HG02870 (cell line): ENCODE data around the gene WDR4.
"Not testable (repeated sequence)": the region's sequence is repeated elsewhere in the genome, so short reads cannot be mapped to it uniquely, and the experiment has no call there.

Experiments used
- ATAC-seq: cut with Tn5 transposase; IDR thresholded peaks from one replicate; pipeline ENCODE4 v1.9.1; 2021; ENCODE audit warnings: mild to moderate bottlenecking, moderate library complexity; ENCODE audit not compliant: unreplicated experiment

WDR4 gene

GRCh38 chr21:42819861-42820615 lies 59.3 kb downstream of the WDR4 start:
- ATAC-seq = no peak

GRCh38 chr21:42818328-42818749 lies 61.0 kb downstream of the WDR4 start:
- ATAC-seq = no peak

- ATAC-seq = no peak
Measured at GRCh38 chr21:42815217-42815616, 64.1 kb downstream of the WDR4 start.

- not testable (repeated sequence) for ATAC-seq
Measured at GRCh38 chr21:42812528-42813241, 66.7 kb downstream of the WDR4 start.

GRCh38 chr21:42811960-42812359 lies 67.4 kb downstream of the WDR4 start:
- no peak for ATAC-seq

- ATAC-seq = no peak
Measured at GRCh38 chr21:42809577-42810475, 69.5 kb downstream of the WDR4 start.

- no peak for ATAC-seq
Measured at GRCh38 chr21:42809171-42809570, 70.2 kb downstream of the WDR4 start.

GRCh38 chr21:42807938-42808613 lies 71.3 kb downstream of the WDR4 start:
- ATAC-seq = no peak

- not testable (repeated sequence) for ATAC-seq
Measured at GRCh38 chr21:42807293-42807895, 71.9 kb downstream of the WDR4 start.

GRCh38 chr21:42806509-42807140 lies 72.7 kb downstream of the WDR4 start:
- ATAC-seq = no peak

- ATAC-seq = not testable (repeated sequence)
Measured at GRCh38 chr21:42801616-42802015, 77.7 kb downstream of the WDR4 start.

- no peak for ATAC-seq
Measured at GRCh38 chr21:42799948-42800347, 79.4 kb downstream of the WDR4 start.

- peak; percentile 63 for ATAC-seq
Measured at GRCh38 chr21:42799516-42799915, 79.8 kb downstream of the WDR4 start.
